Inflammatory macrophage treated with lipopolysaccharide for 4 hours (primary cell): ENCODE measurements around the gene AGFG2.
"Not testable (repeated sequence)": the region's sequence is repeated elsewhere in the genome, so short reads cannot be mapped to it uniquely, and the experiment has no call there.

ENCODE experiments used
- DNase-seq: peaks from one replicate; pipeline ENCODE4 v3.0.0-alpha.2; 2020

AGFG2 gene, protein sequence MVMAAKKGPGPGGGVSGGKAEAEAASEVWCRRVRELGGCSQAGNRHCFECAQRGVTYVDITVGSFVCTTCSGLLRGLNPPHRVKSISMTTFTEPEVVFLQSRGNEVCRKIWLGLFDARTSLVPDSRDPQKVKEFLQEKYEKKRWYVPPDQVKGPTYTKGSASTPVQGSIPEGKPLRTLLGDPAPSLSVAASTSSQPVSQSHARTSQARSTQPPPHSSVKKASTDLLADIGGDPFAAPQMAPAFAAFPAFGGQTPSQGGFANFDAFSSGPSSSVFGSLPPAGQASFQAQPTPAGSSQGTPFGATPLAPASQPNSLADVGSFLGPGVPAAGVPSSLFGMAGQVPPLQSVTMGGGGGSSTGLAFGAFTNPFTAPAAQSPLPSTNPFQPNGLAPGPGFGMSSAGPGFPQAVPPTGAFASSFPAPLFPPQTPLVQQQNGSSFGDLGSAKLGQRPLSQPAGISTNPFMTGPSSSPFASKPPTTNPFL

DNA sequence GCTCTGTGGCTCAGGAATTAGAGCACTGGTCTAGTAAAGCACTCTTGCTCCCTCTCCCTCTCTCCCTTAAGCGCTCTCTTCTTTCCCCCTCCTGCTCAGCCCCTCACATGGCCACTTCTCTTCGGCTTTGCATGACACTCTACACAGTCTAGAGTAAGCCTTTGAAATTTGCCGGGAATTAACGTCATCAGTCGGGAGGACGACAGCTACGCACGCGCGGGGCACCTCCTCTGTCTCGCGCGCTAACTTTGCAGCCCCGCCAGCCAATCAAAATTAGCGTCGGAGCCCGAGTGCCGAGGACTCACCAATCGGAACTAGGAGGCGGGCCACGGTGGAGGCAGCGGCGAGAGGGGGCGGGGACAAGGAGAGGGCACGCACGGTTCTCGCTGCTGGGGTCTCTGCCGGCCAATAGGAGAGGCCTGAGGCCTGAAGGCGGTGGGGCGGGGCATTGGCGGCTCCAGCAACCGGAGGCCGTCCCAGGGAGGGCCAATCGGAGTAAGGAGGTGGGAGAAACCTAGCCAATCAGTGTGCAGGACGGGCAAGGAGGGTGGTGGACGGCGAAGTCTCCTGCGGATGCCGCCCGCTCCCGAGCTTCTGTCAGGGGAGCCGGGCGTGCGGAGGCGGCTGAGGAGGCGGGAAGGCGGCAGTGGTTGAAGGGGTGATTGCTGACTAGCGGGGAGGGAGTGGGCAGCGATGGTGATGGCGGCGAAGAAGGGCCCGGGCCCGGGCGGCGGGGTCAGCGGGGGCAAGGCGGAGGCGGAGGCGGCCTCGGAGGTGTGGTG is at the start of gene AGFG2:
Gene AGFG2 (plus strand): TSS at position 550 of the 782 bp plus-strand sequence. CDS start 144 bp downstream, at position 694.
- peak; percentile 100 for DNase-seq

DNA sequence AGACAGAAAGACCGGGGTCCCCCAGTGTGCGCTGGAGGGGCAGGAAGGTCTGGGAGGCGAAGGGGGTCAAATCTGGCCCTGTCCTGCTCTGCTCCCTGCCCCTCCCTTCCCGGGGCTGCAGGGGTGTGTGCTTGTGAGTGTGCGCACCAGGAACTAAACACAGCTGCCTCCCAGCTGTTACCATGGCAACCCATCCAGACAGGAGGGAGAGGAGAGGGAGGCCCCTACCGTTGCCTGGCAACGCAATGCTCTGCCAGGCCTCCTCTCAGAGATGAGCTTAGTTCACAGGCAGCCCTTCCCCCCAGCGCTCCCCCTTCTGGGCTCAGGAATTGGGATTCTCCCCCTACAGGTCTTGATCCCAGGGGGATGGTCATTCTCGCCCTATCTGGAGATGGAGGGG is 49.2 kb upstream of the AGFG2 start:
- peak; percentile 33 for DNase-seq

DNA sequence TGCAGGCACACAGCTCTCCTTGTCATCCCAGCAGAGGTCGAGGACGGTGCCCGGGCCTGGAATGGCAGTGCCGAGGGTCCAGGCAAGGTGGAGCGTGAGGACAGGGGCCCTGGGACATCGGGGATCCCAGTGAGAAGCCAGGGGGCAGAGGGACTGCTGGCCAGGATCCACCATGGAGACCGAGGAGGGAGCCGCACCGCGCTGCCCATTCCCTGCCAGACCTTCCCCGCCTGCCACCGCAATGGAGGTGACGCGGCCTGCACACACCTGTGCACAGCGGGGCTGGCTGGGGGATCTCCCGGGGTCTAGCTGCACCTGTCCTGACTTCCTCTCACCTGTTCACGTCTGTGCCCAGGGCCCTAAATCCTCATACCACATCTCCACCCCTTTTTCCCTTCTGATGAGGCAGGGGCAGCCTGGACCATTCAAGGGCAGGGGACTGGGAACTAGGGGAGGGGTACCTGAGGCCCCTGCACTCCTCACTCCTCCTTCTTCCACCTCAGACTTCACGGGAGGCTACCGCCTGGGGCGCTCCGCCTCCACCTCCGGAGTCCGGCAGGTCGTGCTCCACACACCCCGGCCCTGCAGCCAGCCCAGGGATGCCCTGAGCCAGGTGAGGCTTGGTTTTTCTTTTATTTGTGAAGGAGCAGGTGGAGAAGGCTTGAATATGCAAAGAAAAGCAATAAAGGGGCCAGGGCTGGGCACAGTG is 48.4 kb upstream of the AGFG2 start:
- no peak for DNase-seq

DNA sequence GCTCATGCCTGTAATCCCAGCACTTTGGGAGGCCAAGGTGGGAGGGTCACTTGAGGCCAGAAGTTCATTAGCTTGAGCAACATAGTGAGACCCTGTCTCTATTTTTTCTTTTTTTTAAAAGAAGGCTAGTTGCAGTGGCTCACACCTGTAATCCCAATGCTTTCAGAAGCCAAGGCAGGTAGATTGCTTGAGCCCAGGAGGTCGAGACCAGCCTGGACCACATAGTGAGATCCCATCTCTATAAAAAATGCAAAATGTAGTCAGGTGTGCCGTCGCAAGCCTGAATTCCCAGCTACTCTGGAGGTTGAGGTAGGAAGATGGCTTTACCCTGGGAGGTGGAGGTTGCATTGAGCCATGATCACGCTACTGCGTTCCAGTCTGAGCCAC is 47.8 kb upstream of the AGFG2 start:
- DNase-seq = no peak

DNA sequence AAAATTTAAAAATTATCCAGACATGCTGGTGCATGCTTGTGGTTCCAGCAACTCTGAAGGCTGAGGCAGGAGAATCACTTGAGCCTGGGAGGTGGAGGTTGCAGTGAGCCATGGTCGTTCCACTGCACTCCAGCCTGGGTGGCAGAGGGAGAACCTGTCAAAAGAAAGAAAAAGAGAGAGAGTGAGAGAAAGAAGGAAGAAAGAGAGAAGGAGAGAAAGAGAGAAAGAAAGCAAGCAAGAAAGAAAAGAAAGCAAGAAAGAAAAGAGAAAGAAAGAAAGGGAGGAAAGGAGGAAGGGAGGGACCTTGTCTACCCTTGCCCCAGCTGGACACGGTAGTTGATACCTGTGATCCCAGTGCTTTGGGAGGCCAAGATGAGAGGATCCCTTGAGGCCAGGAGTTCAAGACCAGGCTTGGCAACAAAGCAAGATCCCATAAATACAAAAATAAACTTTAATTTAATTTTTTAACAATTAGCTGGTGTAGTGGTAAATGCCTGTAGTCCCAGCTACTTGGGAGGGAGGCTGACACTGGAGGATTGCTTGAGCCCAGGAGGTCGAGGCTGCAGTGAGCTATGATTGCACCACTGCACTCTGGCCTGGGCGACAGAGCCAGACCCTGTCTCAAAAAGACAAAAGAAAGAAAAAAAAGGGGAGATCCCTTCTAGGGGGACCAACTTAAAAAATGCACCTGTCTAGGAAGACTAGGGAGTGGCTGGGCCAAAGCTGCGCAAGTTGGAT is 46.1 kb upstream of the AGFG2 start:
- DNase-seq = no peak

DNA sequence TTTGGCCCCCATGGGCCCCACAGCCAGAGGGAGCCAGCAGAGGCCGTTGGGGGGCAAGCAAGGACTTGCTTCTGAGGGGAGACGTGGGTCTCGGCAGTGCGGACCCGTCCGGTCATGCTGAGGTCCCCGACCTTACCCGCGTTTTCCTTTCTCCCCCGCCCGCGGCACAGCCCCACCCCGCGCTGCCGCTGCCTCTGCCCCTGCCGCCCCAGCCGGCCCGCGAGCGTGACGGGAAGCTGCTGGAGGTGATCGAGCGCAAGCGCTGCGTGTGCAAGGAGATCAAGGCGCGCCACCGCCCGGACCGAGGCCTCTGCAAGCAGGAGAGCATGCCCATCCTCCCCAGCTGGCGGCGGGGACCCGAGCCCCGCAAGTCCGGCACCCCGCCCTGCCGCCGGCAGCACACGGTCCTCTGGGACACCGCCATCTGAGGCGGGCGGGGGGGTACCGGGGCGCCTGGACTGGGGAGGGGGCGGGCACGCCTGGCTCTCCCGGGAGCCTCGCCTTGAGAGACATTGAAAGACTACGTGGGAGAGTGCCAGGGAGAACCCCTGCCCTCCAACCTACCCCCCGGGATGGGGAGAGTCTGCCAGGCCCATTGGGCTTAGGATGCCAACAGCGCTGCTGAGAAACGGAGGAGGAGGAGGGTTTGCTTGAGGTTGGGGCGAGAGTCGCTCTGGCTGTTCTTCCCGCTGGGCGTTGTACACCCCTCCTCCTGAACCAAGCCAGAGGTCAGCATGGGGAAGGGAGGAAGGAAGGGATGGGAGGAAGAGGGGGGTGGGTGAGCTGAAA is 45.3 kb upstream of the AGFG2 start:
- peak; percentile 27 for DNase-seq

DNA sequence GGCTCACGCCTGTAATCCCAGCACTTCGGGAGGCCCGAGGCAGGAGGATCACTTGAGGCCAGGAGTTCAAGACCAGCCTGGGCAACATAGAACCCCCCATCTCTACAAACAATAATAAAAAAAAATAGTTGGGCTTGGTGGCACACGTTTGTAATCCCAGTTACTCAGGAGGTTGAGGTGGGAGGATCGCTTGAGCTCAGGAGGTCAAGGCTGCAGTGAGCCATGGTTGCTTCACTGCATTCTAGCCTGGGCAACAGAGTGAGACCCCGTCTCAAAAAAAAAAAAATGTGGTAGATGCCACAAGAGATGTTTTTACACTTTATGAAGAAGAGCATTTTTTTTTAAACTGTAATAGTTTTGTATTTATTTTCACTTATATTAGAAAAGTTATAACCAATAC is 42.5 kb upstream of the AGFG2 start:
- DNase-seq = no peak

DNA sequence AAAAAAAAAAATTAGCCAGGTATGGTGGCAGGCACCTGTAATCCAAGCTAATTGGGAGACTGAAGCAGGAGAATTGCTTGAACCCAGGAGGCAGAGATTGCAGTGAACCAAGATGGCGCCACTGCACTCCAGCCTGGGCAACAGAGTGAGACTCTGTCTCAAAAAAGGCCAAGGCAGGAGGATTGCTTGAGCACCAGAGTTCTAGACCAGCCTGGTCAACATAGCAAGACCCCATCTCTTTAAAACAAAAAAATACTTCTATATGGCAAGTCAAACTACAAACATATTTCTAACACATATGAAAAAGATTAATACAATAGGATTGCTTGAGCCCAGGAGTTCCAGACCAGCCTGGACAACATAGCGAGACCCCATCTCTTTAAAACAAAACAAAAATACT is 38.3 kb upstream of the AGFG2 start:
- DNase-seq = not testable (repeated sequence)

DNA sequence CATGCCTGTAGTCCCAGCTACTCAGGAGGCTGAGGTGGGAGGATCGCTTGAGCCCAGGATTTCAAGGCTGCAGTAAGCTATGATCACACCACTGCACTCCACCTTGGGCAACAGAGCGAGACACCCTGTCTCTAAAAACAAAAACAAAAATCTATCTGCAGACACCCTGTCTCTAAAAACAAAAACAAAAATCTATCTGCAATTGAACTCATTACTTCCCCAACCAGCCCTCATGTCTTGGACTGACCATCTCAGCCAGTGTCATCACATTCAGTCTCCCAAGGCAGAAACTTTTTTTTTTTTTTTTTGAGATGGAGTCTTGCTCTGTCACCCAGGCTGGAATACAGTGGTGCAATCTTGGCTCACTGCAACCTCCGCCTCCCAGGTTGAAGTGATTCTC is 35.0 kb upstream of the AGFG2 start:
- not testable (repeated sequence) for DNase-seq

DNA sequence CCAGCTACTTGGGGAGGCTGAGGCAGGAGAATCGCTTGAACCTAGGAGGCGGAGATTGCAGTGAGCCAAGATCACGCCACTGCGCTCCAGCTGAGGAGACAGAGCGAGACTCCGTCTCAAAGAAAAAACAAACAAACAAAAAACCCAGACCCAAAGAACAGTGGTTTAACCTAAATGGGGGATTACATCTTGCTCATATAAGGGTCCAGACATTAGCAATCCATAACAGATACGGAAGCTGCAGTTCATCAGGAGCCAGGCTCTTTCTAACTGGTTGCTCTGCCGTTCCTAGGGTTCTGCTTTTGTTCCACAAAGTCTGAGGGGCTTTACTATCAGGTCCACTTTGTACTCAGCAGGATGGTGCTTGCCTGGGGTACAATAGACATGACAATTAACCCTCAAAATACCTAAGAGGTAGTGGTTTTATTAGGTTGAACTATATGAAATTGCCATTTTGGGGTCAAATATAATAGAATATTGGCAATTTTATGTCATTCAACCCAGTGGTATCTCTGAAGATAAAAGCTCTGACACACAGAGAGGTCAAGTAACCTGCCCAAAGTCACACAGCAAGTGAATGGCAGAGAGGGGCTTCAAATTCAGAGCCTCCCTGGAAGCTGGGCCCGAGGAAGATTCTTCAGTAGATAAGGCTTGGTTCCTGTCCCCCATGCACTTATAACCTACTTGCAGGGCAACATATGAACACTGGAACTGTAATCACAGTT is 34.0 kb upstream of the AGFG2 start:
- DNase-seq = no peak

DNA sequence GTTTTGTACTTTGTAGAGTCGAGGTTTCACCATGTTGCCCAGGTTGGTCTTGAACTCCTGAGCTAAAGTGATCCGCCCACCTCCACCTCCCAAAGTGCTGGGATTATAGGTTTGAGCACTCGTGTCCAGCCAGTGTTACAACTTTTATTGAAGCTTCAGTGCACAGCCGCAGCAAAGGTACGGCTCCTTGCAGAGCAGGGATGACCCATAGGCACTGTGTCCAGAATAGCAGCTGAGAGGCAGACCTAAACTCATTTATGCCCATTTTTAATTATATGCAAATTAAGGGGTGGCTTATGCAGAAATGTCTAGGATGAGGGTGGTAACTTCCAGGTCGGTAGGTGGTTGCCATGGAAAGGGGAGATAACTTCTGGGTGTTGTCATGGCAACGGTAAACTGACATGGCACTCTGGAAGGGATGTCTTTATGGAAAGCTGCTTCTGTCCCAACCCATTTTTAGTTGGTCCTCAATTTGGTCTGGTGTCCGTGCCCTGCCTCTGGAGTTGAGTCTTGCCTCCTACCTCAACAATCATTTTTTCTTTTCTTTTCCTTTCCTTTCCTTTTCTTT is 32.6 kb upstream of the AGFG2 start:
- no peak for DNase-seq

DNA sequence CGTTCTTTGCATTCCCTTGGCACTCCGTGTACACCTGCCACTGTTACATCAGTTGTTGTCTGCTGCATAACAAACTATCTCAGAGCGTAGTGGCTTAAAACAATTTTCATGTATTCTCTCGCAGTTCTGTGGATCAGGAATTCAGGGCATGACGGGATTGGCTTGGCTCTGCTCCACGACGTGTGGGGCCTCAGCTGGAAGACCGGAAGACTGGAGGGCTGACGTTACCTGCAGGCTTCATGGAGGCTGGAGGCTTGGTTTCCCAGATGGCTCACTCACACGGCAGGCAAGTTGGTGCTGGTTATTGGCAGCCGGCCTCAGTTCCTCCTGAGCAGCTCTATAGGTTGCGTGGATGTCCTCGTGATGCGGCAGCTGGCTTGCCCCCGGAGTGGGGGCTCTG is 29.8 kb upstream of the AGFG2 start:
- DNase-seq = no peak

DNA sequence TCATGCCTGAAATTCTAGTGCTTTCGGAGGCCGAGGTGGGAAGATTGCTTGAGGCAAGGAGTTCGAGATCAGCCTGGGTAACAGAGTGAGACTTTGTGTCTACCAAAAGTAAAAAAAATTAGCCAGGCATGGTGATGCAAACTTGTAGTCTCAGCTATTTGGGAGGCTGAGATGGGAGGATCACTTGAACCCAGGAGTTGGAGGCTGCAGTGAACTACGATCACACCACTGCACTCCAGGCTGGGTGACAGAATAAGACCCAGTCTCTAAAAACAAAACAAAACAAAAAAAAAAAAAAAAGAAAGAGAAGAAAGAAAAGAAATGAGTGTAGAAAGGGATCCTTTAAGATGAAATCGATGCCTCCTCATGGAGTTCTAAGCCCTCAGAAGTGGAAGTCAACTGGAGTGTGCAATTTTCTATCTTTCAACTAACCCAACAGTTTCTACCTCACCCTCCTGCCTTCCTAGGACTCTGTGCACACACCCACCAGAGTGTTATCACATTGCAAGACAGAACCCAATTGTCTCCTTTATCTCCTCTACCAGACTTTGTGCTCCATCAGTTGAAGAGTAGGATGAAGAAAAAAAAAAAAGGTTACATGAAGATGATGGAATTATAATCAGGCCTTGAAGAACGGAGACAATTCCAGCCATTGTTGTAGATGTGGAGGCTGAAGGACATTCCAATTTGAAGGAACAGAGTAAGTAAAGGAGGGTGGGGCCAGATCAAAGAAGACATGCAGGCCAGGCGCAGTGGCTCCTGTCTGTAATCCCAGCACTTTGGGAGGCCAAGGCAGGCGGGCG is 28.4 kb upstream of the AGFG2 start:
- DNase-seq = no peak

DNA sequence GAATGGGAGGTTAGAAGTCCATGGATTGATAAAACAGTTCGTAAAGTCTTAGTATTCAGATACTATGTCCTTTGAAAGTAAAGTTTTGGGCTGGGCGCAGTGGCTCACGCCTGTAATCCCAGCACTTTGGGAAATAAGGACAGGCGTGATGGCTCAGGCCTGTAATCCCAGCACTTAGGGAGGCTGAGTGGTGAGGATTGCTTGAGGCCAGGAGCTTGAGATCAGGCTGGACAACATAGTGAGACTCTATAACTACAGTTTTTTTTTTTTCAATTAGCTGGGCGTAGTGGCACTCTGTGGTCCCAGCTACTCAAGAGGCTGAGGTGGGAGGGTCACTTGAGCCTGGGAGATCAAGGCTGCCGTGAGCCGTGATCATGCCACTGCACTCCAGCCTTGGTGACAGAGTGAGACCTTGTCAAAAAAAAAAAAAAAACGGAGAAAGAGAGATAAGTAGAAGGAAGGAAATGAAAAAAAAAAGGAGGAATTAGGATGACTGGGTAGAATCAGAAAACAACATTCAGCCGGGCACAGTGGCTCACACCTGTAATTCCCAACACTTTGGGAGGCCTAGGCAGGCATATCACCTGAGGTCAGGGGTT is 25.7 kb upstream of the AGFG2 start:
- DNase-seq = no peak

DNA sequence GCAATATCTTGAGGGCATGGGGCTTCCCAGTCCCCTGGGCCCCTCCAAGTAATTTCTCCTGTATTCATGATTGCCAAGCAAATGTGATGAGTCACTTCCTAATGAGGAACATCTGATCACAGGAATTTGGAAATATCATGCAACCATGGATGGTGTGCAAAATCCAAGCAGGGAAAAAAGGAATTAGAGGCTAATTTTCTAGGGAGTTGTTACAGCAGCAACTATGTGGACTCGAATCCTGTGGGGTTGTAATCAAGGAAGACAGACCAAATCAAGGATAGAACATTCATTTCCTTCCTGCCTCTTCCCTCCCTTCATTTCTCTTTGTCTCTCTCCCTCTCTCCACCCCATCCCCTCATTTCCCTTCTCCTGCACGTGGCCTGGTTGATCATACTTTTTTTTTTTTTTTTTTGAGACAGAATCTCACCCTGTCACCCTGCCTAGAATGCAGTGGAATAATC is 23.9 kb upstream of the AGFG2 start:
- DNase-seq = peak; percentile 50

DNA sequence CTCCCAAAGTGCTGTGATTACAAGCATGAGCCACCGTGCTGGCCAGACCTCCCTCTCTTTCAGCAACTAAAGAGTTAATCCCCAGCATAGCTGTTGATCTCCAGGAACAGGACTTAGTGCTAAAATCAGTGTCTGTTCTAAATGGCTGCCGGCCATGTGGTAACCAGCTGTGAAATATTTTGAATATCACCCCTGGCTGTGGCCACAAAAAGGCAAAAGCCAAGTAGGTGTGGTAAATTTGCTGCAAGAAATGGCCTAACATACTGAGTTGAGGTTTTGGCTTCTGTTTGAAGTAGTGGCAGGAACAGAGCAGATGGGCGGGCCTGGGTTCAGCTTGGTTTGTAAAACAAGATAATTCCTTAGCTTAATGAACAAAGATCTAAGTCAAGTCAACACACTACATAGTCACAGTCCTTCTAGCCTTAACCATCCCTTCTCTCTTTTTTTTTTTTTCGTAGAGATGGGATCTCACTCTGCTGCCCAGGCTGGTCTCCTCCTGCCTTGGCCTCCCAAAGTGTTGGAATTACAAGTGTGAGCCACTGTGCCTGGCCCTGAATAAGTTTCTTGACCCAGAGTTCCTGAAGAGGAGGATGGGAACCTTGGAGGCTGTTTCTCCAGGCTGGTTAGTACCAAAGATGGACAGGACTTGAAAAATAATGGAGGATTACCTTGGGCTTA is 22.7 kb upstream of the AGFG2 start:
- DNase-seq = no peak

DNA sequence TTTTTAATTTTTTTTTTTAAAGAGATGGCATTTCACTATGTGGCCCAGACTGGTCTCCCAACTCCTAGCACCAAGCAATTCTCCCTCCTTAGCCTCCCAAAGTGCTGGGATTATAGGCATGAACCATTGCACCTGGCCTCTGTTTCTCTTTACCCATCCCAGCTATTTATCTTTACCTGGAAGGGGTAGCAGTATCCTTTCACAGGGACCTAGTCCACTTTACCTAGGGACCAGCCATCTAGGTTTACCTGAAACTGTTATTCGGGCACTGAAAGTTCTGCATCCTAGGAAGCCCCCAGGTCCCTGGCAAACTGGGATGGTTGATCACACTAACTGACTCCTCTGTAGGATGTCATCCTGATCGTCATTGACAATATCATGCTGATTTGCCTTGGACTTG is 21.7 kb upstream of the AGFG2 start:
- no peak for DNase-seq

DNA sequence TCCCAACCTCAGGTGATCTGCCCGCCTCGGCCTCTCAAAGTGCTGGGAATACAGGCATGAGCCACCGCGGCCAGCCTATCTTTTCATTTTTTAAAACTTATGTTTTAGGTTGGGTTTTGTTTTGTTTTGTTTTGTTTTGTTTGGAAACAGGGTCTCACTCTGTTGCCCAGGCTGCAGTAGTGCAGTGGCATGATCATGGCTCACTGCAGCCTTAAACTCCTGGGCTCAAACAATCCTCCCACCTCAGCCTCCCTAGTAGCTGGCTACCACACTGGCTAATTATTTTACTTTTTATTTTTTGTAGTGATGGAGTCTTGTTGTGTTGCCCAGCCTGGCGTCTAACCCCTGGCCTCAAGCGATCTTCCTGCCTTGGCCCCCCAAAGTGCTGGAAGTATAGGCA is 19.4 kb upstream of the AGFG2 start:
- DNase-seq = no peak

DNA sequence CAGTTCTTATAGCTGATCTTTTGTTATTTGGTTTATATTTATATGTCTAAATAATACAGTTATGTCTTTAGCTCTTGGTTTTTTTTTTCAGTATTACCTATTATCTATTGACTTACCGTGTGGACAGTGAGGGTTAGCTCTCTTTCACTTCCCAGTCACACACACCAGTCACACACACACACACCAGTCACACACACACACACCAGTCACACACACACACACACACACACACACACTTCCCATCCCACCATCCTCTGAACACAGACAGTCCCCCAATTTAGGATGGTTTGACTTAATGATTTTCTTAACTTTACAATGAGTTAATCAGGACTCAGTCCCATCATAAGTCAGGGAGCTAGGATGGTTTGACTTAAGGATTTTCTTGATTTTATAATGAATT is 18.9 kb upstream of the AGFG2 start:
- DNase-seq = no peak
